ENCODE results near the gene SETD1B.

The SETD1B gene

DNA sequence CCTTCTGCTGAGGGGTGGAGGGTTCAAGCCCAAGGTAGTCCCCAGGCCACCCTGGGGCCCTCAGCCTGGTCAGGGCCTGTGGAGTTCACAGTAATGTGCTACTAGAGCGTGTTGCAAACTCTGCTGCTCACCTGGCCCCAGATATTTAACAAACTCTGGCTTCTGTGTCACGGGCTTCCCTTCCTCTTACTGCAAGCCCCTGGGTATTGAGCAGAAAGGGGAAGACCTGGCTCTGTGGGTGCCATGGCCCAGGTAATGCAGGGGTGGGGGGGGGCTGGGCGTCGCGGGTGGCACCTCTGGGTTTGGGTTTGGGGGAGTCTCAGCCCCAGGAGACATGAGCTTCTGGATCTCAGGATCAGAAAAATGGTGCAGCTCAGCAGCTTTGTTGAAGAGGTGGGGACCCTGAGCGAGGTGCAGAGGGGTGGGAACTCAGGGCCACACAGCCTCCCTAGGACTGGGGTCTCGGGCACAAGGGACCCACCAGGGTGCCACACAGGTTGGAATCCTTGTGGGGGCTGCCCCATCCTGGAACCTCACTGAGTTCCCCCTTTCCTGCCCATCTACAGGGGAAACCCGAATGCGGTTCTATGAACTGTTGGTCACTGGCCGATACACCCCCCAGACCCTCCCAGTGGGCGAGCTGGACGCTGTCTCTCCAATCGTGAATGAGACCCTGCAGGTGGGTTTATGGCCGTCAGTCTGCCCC is 4.0 kb downstream of the SETD1B start:
- DNase-seq (ENCODE audit: low spot score) = no peak

DNA sequence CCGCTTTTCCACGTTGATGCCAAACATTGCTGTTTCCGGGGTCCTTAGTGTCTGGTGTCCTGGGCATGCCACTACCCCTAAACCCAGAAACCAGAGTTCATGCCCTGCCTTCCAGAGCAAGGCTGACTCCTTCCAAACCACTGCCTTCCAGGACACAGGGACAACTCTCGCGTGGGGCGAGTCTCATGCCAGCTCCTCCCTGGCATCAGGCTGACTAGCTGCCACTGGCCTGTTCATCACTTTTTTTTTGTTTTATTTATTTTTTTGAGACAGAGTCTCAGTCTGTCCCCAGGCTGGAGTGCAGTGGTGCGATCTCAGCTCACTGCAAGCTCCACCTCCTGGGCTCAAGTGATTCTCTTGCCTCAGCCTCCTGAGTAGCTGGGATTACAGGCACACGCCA is 4.8 kb downstream of the SETD1B start:
- DNase-seq (ENCODE audit: low spot score) = no peak

DNA sequence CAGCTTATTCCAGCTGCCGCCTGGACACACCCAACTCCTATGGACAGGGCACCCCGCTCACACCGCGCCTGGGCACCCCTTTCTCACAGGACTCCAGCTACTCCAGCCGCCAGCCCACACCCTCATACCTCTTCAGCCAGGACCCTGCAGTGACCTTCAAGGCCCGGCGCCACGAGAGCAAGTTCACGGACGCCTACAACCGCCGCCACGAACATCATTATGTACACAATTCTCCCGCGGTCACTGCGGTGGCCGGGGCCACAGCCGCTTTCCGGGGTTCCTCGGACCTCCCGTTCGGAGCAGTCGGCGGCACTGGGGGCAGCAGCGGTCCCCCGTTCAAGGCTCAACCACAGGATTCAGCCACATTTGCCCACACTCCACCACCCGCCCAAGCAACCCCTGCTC is 5.9 kb downstream of the SETD1B start:
- DNase-seq (ENCODE audit: low spot score) = no peak

DNA sequence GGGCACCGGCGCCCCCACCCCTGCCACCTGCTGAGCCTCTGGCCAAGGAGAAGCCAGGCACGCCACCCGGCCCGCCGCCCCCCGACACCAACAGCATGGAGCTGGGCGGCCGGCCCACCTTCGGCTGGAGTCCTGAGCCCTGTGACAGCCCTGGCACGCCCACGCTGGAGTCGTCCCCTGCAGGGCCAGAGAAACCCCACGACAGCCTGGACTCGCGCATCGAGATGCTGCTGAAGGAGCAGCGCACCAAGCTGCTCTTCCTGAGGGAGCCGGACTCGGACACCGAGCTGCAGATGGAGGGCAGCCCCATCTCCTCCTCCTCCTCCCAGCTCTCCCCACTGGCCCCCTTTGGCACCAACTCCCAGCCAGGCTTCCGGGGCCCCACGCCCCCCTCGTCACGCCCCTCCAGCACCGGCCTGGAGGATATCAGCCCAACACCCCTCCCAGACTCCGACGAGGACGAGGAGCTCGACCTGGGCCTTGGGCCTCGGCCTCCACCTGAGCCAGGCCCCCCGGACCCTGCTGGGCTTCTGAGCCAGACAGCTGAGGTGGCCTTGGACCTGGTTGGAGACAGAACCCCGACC is 6.5 kb downstream of the SETD1B start:
- no peak for DNase-seq (ENCODE audit: low spot score)

- no peak for DNase-seq (ENCODE audit: low spot score)
These were observed 7.1 kb downstream of the SETD1B start for GRCh38 chr12:121810833-121811433.

DNA sequence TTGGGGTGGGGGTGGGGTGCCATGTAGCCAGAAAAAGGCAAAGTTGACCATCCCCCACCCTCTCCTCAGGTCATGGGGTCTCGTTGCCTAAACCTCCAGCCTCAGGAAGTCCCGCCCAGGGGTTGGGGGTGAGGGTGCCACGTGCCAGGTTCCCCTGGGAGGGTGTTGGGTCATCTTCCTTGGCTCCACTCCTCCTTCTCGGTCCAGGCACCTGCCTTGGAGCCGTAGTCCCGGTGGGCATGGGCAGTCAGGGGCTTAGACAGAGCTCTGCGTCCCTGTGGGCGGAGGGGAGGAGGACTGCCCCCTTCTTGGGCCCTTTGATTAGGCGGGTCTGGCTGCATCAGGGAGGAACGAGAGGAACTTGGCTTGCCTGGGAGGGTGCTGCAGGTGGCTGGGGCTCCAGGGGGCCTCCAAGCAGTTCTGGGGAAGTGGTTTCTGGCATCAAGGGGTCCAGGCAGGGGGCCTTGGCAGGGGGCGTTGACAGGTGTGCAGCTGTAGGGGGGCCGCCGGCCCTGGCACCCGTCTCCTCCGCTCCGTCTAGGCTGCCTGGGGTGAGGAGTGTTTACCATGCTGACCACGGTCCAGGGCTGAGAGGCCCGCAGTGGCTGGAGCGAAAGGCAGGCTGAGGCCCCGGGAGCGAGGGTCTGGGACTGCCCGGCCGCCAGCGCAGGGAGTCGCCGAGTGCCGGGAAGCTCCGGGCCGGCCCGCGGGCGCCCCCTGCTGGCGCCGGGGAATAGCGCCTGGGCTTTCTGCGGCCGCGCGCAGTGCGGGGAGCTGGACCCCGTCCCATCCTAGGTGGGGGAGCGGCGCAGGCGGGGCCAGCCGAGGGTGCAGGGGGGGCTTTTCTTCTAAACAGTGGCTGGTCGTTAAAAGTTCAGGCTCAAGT is 7.9 kb downstream of the SETD1B start:
- peak; percentile 72 for DNase-seq (ENCODE audit: low spot score)

- peak; percentile 83 for DNase-seq (ENCODE audit: low spot score)
These were observed 8.6 kb downstream of the SETD1B start for GRCh38 chr12:121812320-121812871.

DNA sequence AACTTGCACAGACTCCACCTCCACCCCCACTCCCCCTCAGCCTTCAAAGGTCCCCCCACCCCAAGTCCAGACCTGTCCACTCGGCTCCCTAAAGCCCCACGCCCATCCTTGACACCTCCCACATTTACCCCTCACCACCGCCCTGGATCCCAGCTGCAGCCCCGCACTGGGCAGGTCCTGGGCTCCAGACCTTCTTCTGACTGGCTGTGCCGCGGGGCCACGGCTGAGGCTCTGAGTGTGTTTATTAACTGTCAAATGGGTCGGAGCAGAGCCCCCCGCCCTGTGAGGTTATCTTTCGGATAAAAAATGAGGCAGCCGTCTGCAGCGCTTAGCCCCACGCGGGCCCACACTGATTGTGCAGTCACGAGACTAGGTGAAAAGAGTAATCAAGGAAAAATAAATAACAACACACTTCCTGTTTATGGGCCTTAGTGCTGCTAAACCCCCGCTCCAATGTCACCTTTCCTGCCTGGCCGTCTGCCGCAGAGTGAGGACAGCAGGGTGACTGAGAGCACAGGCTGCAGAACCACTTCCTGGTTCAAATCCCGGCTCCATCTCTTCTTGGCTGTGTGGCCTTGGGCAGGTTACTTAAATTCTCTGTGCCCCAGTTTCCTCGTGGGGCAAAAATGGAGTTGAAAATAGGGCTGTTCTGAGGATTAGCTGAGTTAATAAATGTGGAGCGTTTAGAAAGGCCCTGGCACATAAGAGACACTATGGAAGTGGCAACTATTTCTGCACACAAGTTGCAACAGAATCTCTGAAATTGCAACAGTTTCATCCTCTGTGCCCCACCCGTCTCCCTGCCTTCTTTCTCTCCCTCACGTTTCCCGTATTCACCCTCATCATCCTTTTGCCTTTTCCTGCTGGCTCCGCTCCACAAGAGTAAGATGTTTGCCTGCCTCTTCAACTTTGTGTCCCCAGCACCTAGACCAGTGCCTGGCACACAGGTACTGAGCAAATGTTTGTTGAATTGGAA is 9.4 kb downstream of the SETD1B start:
- DNase-seq (ENCODE audit: low spot score) = no peak

DNA sequence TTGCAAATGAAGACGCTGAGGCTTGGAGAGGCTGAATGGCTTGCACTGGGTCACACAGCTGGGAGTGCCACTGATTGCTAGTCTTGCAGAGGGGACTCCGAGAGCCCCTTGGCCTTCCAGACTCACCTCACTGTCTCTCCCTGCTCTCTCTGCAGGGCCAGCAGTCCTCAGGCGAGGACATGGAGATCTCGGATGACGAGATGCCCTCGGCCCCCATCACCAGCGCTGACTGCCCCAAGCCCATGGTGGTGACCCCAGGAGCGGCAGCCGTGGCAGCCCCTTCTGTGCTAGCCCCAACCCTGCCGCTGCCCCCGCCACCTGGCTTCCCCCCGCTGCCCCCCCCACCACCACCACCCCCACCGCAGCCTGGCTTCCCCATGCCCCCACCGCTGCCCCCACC is 10.1 kb downstream of the SETD1B start:
- no peak for DNase-seq (ENCODE audit: low spot score)

- DNase-seq (ENCODE audit: low spot score) = no peak
These were observed 10.8 kb downstream of the SETD1B start for GRCh38 chr12:121814429-121815119.

DNA sequence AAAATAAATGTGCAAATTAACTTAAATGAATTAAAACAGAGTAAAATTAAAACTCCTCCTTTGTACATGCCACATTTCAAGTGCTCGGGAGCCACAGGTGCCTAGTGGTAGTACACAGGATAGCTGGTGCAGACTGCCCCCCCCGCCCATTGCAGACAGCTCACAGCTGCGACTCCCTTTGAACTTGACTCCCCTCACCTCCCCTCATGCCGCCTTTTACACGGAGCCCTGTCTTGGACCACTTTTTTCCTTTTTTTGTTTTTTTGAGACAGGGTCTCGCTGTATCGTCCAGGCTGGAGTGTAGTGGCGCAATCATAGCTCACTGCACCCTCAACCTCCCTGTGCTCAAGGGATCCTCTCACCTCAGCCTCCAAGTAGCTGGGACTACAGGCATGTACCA is 11.5 kb downstream of the SETD1B start:
- DNase-seq (ENCODE audit: low spot score) = no peak

GRCh38 chr12:121816925-121817647 is 13.3 kb downstream of the SETD1B start:
- DNase-seq (ENCODE audit: low spot score) = no peak

- no peak for DNase-seq (ENCODE audit: low spot score)
These were observed 13.8 kb downstream of the SETD1B start for GRCh38 chr12:121817648-121818043.

GRCh38 chr12:121819212-121819949 is 15.6 kb downstream of the SETD1B start:
- no peak for DNase-seq (ENCODE audit: low spot score)

DNA sequence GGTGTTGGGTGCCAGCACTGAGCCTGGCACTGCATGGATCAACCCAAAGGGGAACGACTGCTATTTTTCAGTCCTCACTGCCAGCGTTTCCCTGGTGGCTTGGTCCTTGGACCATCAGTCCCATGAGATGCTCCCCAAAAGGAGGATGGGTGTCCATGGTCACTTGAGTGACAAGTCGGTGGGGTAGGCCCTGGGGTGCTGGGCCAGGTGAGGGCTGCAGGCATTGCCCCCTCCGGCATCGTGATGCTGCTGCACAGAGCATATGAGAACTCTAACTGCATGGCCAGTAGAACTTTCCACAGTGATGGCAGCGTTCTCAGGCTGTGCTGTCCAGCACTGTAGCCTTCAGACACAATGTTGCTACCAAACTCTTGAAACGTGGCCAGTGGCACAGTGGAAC is 16.2 kb downstream of the SETD1B start:
- DNase-seq (ENCODE audit: low spot score) = no peak

DNA sequence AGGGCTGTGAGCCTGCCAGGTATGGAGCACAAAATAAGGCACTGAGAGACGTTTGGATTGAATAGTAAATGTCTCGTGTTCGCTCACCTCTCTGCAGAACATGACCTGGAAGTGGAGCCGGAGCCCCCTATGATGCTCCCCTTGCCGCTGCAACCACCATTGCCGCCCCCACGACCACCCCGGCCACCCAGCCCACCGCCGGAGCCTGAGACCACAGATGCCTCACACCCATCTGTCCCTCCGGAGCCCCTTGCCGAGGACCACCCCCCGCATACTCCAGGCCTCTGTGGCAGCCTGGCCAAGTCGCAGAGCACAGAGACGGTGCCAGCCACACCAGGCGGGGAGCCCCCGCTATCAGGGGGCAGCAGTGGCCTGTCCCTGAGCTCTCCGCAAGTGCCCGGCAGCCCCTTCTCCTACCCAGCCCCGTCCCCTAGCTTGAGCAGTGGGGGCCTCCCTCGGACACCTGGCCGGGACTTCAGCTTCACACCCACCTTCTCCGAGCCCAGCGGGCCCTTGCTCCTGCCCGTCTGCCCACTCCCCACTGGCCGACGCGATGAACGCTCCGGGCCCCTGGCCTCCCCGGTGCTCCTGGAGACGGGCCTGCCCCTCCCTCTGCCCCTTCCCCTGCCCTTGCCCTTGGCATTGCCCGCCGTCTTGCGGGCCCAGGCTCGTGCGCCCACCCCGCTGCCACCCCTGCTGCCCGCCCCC is 18.7 kb downstream of the SETD1B start:
- DNase-seq (ENCODE audit: low spot score) = no peak

GRCh38 chr12:121823101-121823726 is 19.4 kb downstream of the SETD1B start:
- DNase-seq (ENCODE audit: low spot score) = no peak

DNA sequence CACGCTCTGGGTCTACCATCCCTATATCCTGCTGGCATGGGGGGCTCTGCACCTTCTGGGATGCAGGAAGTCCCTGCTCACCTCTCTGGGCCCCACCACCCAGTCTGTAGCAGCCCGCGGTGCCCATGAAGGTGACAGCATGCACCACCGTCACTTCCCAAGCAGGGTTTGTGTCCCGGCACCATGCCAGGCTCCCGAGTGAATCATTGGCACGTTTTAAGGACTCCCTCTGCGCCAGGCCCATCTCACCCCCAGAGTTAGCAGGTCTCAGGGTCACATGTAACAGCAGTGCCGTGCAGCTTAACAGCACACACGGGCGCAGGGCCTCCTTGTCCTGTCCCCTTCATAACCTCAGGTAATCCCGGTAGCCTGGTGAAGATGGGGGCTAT is 19.9 kb downstream of the SETD1B start:
- no peak for DNase-seq (ENCODE audit: low spot score)

Data from cerebellar cortex (tissue), 1 donor.